DOHH2 (cell line): ENCODE data around the gene APBA2.

Source experiments
- H3F3A ChIP-seq: fragments of 200-600 bp; sonication (generic), shearing (Covaris generic); 2 replicates; pipeline ENCODE4 v1.6.0; 2016; ENCODE audit warnings: antibody characterized with exemption, mild to moderate bottlenecking; ENCODE audit not compliant: control insufficient read depth, insufficient read depth
- H3K27ac ChIP-seq: fragments of 200-600 bp; sonication (generic); 2 replicates; pipeline ENCODE4 v1.5.1; 2014; ENCODE audit warnings: low read depth, mild to moderate bottlenecking, low read length, moderate library complexity
- H3K27me3 ChIP-seq: fragments of 200-600 bp; sonication (generic); 2 replicates; pipeline ENCODE4 v1.6.1; 2014; ENCODE audit warnings: mild to moderate bottlenecking, low read length, mixed read lengths; ENCODE audit not compliant: control insufficient read depth
- H3K36me3 ChIP-seq: fragments of 200-600 bp; sonication (generic); 2 replicates; pipeline ENCODE4 v1.6.1; 2014; ENCODE audit warnings: mild to moderate bottlenecking, low read length, moderate library complexity, mixed read lengths; ENCODE audit not compliant: control insufficient read depth
- H3K4me1 ChIP-seq: fragments of 200-600 bp; sonication (generic); 2 replicates; pipeline ENCODE4 v1.6.1; 2014; ENCODE audit warnings: mild to moderate bottlenecking, low read length, mixed read lengths; ENCODE audit not compliant: control insufficient read depth
- H3K4me2 ChIP-seq: fragments of 200-600 bp; sonication (generic); 2 replicates; pipeline ENCODE4 v1.6.0; 2014; ENCODE audit warnings: mild to moderate bottlenecking, low read length, moderate library complexity
- H3K4me3 ChIP-seq: fragments of 200-600 bp; sonication (generic); 2 replicates; pipeline ENCODE4 v1.5.1; 2014; ENCODE audit warnings: mild to moderate bottlenecking, low read length, mixed read lengths
- H3K79me2 ChIP-seq: fragments of 200-600 bp; sonication (generic); 2 replicates; pipeline ENCODE4 v1.6.1; 2014; ENCODE audit warnings: mild to moderate bottlenecking, low read length, mixed read lengths; ENCODE audit not compliant: control insufficient read depth
- H3K9me2 ChIP-seq: fragments of 200-600 bp; sonication (generic); replicated peaks from 2 replicates; pipeline ENCODE4 v1.6.1; 2014; ENCODE audit warnings: mild to moderate bottlenecking, low read length, mixed read lengths; ENCODE audit not compliant: control insufficient read depth
- H3K9me3 ChIP-seq: fragments of 200-600 bp; sonication (generic); 2 replicates; pipeline ENCODE4 v1.6.1; 2014; ENCODE audit warnings: antibody characterized with exemption, low read length, mixed read lengths; ENCODE audit not compliant: control insufficient read depth, insufficient read depth
- H4K20me1 ChIP-seq: fragments of 200-600 bp; sonication (generic); 2 replicates; pipeline ENCODE4 v1.6.0; 2014; ENCODE audit warnings: low read depth, mild to moderate bottlenecking, antibody characterized with exemption, low read length, moderate library complexity; ENCODE audit not compliant: control insufficient read depth, insufficient read depth
- EZH2phosphoT487 ChIP-seq: fragments of 200-600 bp; sonication (generic); IDR thresholded peaks from 2 replicates; pipeline ENCODE4 v1.6.1; 2017; ENCODE audit warnings: borderline replicate concordance, mild to moderate bottlenecking, antibody characterized with exemption, low read length, moderate library complexity, mixed read lengths
- TF ChIP-seq, protein P1 (sequence below): fragments of 200-600 bp; sonication (generic); IDR thresholded peaks from one replicate; pipeline ENCODE4 v1.5.1; 2014; ENCODE audit warnings: antibody characterized with exemption, mild to moderate bottlenecking, low read depth, low read length; ENCODE audit not compliant: poor library complexity, severe bottlenecking

The APBA2 gene

DNA sequence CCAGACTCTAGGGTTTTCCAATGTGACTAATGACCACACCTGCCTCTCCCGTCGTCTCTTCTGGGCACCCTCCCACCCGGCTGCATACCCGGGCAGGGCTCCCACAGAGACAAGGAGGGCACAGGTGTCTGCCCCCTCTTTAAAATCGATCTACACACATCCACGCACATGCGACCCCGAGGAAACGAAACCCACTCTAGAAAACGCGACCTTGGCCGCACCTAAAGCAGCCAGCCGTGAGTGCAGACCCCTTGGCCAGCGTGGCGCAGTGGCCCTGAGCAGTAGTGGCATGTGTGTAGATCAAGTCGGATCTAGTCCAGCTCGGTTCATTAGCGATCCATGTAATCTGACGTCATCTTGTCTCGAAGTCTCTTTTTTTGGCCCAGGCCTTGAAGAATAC, 232.0 kb downstream of the APBA2 start:
- Histone ChIP-seq H3K9me3 (no peaks in the 10 kb centered on the region), H3K79me2 (no peaks in the 10 kb centered on the region), H3K9me2 (no peaks in the 10 kb centered on the region), H3K27me3 (no peaks in the 10 kb centered on the region), H4K20me1 (no peaks in the 10 kb centered on the region), H3F3A (no peaks in the 10 kb centered on the region), H3K4me2 (no peak overlapping the region), H3K27ac (no peak overlapping the region), H3K4me3 (no peak overlapping the region), H3K36me3 (no peaks in the 10 kb centered on the region), H3K4me1 (no peaks in the 10 kb centered on the region)
- TF ChIP-seq, protein P1, sequence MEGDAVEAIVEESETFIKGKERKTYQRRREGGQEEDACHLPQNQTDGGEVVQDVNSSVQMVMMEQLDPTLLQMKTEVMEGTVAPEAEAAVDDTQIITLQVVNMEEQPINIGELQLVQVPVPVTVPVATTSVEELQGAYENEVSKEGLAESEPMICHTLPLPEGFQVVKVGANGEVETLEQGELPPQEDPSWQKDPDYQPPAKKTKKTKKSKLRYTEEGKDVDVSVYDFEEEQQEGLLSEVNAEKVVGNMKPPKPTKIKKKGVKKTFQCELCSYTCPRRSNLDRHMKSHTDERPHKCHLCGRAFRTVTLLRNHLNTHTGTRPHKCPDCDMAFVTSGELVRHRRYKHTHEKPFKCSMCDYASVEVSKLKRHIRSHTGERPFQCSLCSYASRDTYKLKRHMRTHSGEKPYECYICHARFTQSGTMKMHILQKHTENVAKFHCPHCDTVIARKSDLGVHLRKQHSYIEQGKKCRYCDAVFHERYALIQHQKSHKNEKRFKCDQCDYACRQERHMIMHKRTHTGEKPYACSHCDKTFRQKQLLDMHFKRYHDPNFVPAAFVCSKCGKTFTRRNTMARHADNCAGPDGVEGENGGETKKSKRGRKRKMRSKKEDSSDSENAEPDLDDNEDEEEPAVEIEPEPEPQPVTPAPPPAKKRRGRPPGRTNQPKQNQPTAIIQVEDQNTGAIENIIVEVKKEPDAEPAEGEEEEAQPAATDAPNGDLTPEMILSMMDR, result no peak
- no peak for TF ChIP-seq EZH2phosphoT487

DNA sequence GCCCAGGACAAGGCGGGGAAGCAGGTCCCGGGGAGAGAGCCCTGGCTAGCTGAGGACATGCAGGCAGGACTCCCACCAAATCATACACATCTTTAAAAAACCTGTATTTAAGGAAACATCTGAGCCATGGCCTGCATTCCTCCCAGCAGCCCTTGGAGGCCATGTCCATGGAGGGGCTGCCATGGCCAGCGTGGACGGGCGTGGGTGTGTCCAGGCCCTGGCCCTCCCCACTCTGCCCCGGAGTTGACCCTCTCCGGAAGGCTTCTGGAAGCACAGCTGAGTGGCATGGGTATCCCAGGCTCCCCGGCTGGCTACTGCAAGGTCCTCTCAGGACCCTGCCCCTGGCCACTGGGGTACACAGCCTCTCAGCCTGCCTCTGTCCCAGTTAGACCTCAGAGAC, 234.1 kb downstream of the APBA2 start:
- H3F3A ChIP-seq, result no peaks in the 10 kb centered on the region
- no peaks in the 10 kb centered on the region for H3K79me2 ChIP-seq
- no peaks in the 10 kb centered on the region for H3K27me3 ChIP-seq
- no peaks in the 10 kb centered on the region for H3K9me3 ChIP-seq
- TF ChIP-seq, protein P1, result no peak
- no peak for TF ChIP-seq EZH2phosphoT487
- no peaks in the 10 kb centered on the region for H3K9me2 ChIP-seq
- H3K36me3 ChIP-seq, result no peaks in the 10 kb centered on the region
- no peak overlapping the region for H3K27ac ChIP-seq
- H3K4me1 ChIP-seq, result no peaks in the 10 kb centered on the region
- H3K4me2 ChIP-seq, result no peak overlapping the region
- H3K4me3 ChIP-seq, result no peak overlapping the region
- no peaks in the 10 kb centered on the region for H4K20me1 ChIP-seq

- no peak overlapping the region for H3K4me2 ChIP-seq
- H3K27me3 ChIP-seq, result no peaks in the 10 kb centered on the region
- TF ChIP-seq, protein P1, result no peak
- no peak for TF ChIP-seq EZH2phosphoT487
- H4K20me1 ChIP-seq, result no peaks in the 10 kb centered on the region
- no peak overlapping the region for H3K4me3 ChIP-seq
- H3K9me3 ChIP-seq, result no peaks in the 10 kb centered on the region
- H3K27ac ChIP-seq, result no peak overlapping the region
- H3K79me2 ChIP-seq, result no peaks in the 10 kb centered on the region
- no peaks in the 10 kb centered on the region for H3K4me1 ChIP-seq
- H3K9me2 ChIP-seq, result no peaks in the 10 kb centered on the region
- H3K36me3 ChIP-seq, result no peaks in the 10 kb centered on the region
- H3F3A ChIP-seq, result no peaks in the 10 kb centered on the region
Measured at GRCh38 chr15:29120593-29121368, 235.0 kb downstream of the APBA2 start.
